ENCODE data around the gene ZNF423.
"Not testable (repeated sequence)": the region's sequence is repeated elsewhere in the genome, so short reads cannot be mapped to it uniquely, and the experiment has no call there.

Gene ZNF423

DNA sequence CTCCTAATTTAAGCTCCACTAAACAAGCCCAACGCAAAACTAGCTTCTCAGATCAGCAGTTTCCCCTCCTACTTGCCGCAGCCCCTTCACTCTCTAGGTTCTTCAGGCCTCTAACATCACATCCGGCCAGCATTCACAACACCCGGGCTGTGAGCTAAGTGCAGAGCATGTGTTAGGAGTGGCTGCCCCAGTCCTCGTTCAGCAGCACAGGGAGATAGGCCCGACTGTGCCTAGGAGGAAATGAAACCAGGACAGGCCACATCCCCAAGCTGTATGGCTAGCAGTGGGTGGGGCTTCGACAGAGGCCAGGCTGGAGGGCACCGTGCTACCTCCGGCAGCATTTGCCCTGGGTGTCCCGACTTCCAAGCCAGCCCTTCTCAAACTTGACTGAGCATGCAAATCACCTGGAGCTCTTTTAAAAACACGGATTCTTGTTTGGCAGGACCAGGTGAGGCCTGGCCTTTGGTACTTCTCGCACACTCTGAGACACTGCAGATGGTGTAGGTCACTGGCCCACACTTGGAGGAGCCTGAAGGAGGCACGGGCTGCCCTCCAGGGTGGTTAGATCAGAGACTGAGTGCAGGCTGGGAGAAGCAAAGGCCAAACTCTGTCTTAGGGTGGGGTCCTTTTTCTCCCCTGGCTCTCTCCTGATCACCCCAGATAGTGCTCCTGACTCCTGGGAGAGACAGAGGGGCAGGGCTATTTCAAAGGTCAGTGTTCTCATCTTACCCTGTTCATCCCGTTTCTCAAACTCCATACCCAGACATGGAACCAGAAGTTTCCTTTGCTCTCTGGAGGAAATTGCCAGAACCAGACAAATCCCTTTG lies 280.4 kb downstream of the ZNF423 start:
- no peak overlapping the region for H3K27ac ChIP-seq (ENCODE audit: low read depth, low read length)

DNA sequence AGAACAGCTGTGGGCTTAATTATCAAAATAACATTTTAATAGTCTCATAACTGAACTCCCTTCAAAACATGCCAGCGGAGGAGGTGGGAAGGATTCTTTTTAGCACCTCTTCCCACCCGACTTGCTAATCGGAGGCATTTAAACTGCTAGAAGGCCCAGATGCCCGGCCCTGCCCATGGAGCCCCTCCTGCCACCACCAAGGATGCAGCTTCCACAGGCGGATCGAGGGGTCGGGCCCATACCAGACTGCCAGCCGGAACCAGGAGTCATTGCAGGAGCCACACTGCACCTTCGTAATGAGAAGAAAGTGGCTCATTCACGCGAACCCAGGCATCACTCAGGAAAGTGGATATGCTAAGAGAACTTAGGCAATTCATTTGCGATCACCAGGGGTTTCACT lies 281.1 kb downstream of the ZNF423 start:
- no peak overlapping the region for H3K4me3 ChIP-seq (ENCODE audit: low read length)
- no peaks in the 10 kb centered on the region for H3K27me3 ChIP-seq (ENCODE audit: control insufficient read depth, insufficient read depth, low read length)
- no peak overlapping the region for H3K27ac ChIP-seq (ENCODE audit: low read depth, low read length)
- H3K4me1 ChIP-seq (ENCODE audit: control insufficient read depth, insufficient read depth, low read length), result no peaks in the 10 kb centered on the region
- H3K9ac ChIP-seq (ENCODE audit: low read length), result no peak overlapping the region
- H3K36me3 ChIP-seq (ENCODE audit: control insufficient read depth, insufficient read depth, low read length), result no peaks in the 10 kb centered on the region

More for the DNA sequence above, 280.4 kb downstream of the ZNF423 start:
- Histone ChIP-seq H3K4me3 (ENCODE audit: low read length) (no peak overlapping the region), H3K4me1 (ENCODE audit: control insufficient read depth, insufficient read depth, low read length) (no peaks in the 10 kb centered on the region), H3K36me3 (ENCODE audit: control insufficient read depth, insufficient read depth, low read length) (no peaks in the 10 kb centered on the region), H3K9ac (ENCODE audit: low read length) (no peak overlapping the region), H3K27me3 (ENCODE audit: control insufficient read depth, insufficient read depth, low read length) (no peaks in the 10 kb centered on the region)

DNA sequence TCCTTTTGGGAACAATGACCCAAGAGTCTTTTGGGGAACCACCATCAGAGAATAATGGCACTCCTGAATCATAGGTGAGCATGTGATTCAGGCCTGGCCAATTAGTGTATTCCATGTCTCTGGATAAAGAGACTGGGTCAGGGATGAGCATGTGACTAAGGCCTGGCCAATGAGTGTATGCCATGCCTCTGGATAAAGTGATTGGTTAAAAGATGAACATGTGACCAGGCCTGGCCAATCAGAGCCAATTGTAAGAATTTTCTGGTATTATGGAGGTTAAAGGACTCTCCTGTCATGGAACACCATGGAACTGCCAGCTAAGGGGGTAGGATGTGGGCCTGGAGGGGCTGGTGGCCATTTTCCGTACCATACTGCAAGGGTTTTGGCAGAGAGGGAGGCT lies 288.0 kb downstream of the ZNF423 start:
- no peaks in the 10 kb centered on the region for H3K27me3 ChIP-seq (ENCODE audit: control insufficient read depth, insufficient read depth, low read length)
- no peak overlapping the region for H3K9ac ChIP-seq (ENCODE audit: low read length)
- no peaks in the 10 kb centered on the region for H3K4me1 ChIP-seq (ENCODE audit: control insufficient read depth, insufficient read depth, low read length)
- H3K36me3 ChIP-seq (ENCODE audit: control insufficient read depth, insufficient read depth, low read length), result no peaks in the 10 kb centered on the region
- H3K4me3 ChIP-seq (ENCODE audit: low read length), result no peak overlapping the region
- H3K27ac ChIP-seq (ENCODE audit: low read depth, low read length), result no peak overlapping the region

DNA sequence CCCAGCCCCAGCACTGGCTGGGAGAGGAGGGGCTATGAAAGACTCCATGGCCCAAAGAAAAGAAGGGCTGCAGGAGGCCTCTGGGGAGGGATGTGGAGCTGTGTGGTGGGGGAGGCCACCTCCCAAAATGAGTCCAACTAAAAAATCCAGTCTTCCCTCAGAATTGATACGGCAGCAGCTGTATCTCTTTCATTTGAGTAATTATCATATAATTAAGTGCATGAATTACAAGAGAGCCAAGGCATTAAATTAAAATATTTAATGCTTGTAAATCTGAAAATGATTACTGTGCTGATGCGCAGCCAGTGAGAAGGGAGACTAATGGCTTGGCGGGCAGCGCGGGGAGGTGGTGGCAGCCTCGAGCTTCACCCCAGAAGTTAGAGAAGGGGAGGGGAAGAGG lies 289.5 kb downstream of the ZNF423 start:
- H3K27me3 ChIP-seq (ENCODE audit: control insufficient read depth, insufficient read depth, low read length), result no peaks in the 10 kb centered on the region
- no peaks in the 10 kb centered on the region for H3K4me1 ChIP-seq (ENCODE audit: control insufficient read depth, insufficient read depth, low read length)
- H3K27ac ChIP-seq (ENCODE audit: low read depth, low read length), result no peak overlapping the region
- no peak overlapping the region for H3K4me3 ChIP-seq (ENCODE audit: low read length)
- no peaks in the 10 kb centered on the region for H3K36me3 ChIP-seq (ENCODE audit: control insufficient read depth, insufficient read depth, low read length)
- H3K9ac ChIP-seq (ENCODE audit: low read length), result no peak overlapping the region

DNA sequence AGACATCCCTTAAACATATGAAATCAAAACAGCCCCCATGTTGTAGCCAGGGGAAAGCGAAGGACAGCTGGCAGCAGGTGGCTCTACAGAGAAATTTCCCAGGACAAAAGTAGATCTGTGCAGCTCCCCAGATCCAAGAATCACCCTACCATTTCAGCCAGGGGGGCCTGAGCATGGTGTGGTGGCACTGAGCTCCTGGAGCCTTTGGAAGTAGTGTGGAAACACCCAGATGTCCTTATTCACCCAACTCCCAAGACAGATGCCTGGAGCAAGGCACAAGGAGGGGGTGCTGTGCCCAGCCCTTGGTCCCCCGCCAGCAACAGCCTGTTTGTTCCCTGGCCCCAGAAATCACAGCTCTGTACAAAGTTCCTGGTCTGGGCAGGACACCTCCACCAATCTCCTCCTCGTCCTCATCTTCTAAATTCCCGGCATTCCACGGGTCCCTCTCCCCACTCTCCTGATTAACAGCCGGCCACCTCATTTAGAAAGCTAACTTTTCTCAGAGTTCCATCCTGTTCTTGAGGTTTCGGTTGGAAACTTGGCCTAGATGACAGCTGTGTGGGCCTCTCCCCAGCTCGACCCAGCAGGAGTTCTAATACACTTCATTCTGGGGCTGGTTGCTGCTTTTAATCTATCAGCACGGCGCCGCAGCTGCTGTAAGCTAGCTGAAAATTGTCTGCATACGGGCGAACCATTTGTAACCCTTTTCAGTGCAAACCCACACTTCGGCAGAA lies 291.2 kb downstream of the ZNF423 start:
- H3K4me3 ChIP-seq (ENCODE audit: low read length), result no peak overlapping the region
- no peaks in the 10 kb centered on the region for H3K27me3 ChIP-seq (ENCODE audit: control insufficient read depth, insufficient read depth, low read length)
- H3K36me3 ChIP-seq (ENCODE audit: control insufficient read depth, insufficient read depth, low read length), result no peaks in the 10 kb centered on the region
- H3K27ac ChIP-seq (ENCODE audit: low read depth, low read length), result no peak overlapping the region
- no peak overlapping the region for H3K9ac ChIP-seq (ENCODE audit: low read length)
- H3K4me1 ChIP-seq (ENCODE audit: control insufficient read depth, insufficient read depth, low read length), result no peaks in the 10 kb centered on the region

DNA sequence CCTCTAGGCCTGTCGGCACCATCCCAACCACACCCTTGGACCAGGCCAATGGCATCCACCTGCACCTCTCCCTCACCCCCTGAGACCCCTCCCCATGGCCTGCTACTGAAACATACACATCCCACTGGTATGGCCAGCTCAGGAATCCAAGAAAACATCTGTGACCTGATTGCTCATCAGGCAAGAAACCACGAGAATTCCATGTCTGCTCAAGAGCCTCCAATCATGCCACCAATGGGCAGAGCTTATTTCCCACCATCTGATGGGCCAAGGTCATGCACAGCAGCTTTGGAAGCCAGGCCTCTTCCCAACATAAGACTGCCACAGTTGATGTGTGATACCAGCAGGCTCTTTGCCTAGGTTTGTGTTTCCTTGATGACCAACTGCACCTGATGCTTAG lies 292.2 kb downstream of the ZNF423 start:
- no peaks in the 10 kb centered on the region for H3K27me3 ChIP-seq (ENCODE audit: control insufficient read depth, insufficient read depth, low read length)
- no peak overlapping the region for H3K9ac ChIP-seq (ENCODE audit: low read length)
- no peak overlapping the region for H3K4me3 ChIP-seq (ENCODE audit: low read length)
- no peak overlapping the region for H3K27ac ChIP-seq (ENCODE audit: low read depth, low read length)
- no peaks in the 10 kb centered on the region for H3K36me3 ChIP-seq (ENCODE audit: control insufficient read depth, insufficient read depth, low read length)
- no peaks in the 10 kb centered on the region for H3K4me1 ChIP-seq (ENCODE audit: control insufficient read depth, insufficient read depth, low read length)

DNA sequence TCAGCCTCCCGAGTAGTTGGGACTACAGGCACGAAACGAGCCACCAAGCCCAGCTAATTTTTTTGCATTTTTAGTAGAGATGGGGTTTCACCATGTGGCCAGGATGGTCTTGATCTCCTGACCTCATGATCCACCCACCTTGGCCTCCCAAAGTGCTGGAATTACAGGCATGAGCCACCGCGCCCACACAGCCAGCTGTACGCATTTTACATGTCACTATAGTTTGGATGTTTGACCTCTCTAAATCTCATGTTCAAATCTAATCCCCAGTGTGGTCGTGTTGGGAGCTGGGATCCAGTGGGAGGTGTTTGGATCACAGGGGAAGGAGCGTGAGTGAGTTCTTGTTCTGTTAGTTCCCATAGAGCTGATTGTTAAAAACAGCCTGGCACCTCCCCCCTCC lies 293.0 kb downstream of the ZNF423 start:
- H3K4me3 ChIP-seq (ENCODE audit: low read length); H3K4me1 ChIP-seq (ENCODE audit: control insufficient read depth, insufficient read depth, low read length); H3K27me3 ChIP-seq (ENCODE audit: control insufficient read depth, insufficient read depth, low read length); H3K36me3 ChIP-seq (ENCODE audit: control insufficient read depth, insufficient read depth, low read length); H3K9ac ChIP-seq (ENCODE audit: low read length); H3K27ac ChIP-seq (ENCODE audit: low read depth, low read length): not testable (repeated sequence)

DNA sequence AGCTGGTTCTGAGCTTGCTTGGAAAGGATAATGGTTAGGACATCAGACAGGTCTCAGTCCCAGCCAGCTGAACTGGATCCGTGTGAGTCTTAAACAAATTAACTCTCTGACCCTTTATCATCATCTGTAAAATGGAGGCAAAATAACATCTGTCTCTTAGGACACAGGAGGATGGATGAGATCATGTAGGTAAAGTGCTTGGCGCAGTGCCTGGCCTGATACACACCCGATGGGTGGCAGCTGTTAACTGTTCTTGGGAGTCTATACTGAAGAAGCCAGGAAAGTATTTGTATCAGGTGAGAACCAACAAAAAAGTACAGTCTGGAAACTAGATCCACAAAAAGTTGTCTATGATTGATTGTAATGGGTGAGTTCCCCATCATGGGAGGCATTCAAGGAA lies 293.7 kb downstream of the ZNF423 start:
- no peaks in the 10 kb centered on the region for H3K36me3 ChIP-seq (ENCODE audit: control insufficient read depth, insufficient read depth, low read length)
- H3K9ac ChIP-seq (ENCODE audit: low read length), result no peak overlapping the region
- no peaks in the 10 kb centered on the region for H3K4me1 ChIP-seq (ENCODE audit: control insufficient read depth, insufficient read depth, low read length)
- no peak overlapping the region for H3K27ac ChIP-seq (ENCODE audit: low read depth, low read length)
- no peak overlapping the region for H3K4me3 ChIP-seq (ENCODE audit: low read length)
- H3K27me3 ChIP-seq (ENCODE audit: control insufficient read depth, insufficient read depth, low read length), result no peaks in the 10 kb centered on the region

DNA sequence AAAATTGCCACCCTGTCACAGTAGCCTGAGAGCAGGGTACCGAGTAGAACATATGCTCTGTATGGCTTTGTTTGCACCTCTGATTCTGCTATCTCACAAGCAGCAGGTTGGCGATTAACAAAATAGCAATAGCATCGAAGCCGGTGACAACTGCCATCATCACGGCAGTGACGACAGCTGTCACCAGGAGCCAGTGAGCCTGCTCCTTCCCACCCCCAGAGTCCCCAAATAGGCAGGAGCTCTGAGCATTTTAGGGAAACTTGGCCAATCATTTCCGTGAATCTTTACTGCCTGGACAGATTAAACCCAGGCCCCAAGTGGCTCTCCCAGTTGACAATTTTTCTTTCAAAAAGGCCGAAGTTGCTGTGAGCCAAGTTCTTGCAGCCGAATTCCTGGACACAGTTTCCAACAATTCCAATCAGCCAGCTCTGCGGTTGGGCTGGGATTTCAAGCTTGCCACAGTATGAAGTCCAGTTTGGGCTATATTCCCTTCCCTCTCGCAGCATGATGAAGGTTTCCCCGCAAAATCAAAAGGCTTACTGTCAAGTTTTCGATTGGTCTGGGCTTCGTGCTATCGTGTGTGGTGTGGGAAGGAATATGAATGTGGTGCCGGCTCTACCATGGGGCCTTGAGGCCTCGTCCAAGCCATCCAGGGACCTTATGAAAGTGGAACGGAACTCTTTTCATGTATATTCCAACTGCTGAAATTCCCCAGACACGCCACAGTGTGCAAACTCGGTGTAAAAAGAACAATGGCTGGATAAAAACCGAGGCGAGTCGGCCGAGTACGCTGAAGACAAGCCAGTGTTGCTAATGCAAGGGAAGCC lies 295.7 kb downstream of the ZNF423 start:
- no peaks in the 10 kb centered on the region for H3K4me1 ChIP-seq (ENCODE audit: control insufficient read depth, insufficient read depth, low read length)
- H3K4me3 ChIP-seq (ENCODE audit: low read length), result no peak overlapping the region
- no peaks in the 10 kb centered on the region for H3K36me3 ChIP-seq (ENCODE audit: control insufficient read depth, insufficient read depth, low read length)
- H3K27me3 ChIP-seq (ENCODE audit: control insufficient read depth, insufficient read depth, low read length), result no peaks in the 10 kb centered on the region
- no peak overlapping the region for H3K9ac ChIP-seq (ENCODE audit: low read length)
- H3K27ac ChIP-seq (ENCODE audit: low read depth, low read length), result no peak overlapping the region

DNA sequence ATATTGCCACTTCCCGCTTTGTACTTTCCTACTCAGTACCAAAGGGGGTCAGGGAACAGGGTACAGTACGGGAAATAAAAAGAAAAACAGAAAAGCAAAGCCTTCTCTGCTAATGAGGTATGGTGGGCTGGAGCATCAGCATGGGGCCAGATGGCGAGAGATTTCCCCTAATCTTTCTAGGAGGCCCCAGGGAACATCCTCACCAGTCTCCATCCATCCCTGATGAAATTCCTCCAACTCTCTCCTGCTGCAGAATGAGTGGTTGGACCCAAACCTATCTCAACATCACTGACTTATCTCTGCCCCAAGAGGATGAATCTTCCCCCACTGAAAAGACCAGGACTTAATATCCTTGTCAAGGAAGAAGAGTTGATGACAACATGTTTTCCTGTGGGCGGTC lies 296.7 kb downstream of the ZNF423 start:
- Histone ChIP-seq H3K4me1 (ENCODE audit: control insufficient read depth, insufficient read depth, low read length) (no peaks in the 10 kb centered on the region), H3K4me3 (ENCODE audit: low read length) (no peak overlapping the region), H3K27ac (ENCODE audit: low read depth, low read length) (no peak overlapping the region), H3K27me3 (ENCODE audit: control insufficient read depth, insufficient read depth, low read length) (no peaks in the 10 kb centered on the region), H3K36me3 (ENCODE audit: control insufficient read depth, insufficient read depth, low read length) (no peaks in the 10 kb centered on the region), H3K9ac (ENCODE audit: low read length) (no peak overlapping the region)

DNA sequence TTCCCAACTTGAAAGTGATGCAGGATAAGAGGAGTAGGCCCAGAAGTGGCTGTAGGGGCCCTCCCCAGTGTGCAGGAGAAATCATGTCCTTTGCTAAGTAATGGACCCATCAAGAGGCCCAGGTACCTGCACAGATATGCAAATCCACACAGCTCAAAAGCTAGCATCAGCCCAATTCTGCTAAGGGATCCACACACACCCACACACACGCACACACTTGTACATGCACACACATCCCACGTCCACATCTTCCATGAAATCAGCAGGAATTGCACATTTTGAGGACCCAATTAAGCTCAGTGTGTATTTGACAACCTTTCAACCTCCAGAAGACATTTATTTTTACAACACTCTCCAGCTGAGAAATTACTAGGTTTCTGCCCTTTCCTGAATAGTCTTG lies 297.5 kb downstream of the ZNF423 start:
- H3K4me1 ChIP-seq (ENCODE audit: control insufficient read depth, insufficient read depth, low read length), result no peaks in the 10 kb centered on the region
- no peaks in the 10 kb centered on the region for H3K27me3 ChIP-seq (ENCODE audit: control insufficient read depth, insufficient read depth, low read length)
- no peak overlapping the region for H3K9ac ChIP-seq (ENCODE audit: low read length)
- H3K27ac ChIP-seq (ENCODE audit: low read depth, low read length), result no peak overlapping the region
- H3K36me3 ChIP-seq (ENCODE audit: control insufficient read depth, insufficient read depth, low read length), result no peaks in the 10 kb centered on the region
- H3K4me3 ChIP-seq (ENCODE audit: low read length), result no peak overlapping the region

DNA sequence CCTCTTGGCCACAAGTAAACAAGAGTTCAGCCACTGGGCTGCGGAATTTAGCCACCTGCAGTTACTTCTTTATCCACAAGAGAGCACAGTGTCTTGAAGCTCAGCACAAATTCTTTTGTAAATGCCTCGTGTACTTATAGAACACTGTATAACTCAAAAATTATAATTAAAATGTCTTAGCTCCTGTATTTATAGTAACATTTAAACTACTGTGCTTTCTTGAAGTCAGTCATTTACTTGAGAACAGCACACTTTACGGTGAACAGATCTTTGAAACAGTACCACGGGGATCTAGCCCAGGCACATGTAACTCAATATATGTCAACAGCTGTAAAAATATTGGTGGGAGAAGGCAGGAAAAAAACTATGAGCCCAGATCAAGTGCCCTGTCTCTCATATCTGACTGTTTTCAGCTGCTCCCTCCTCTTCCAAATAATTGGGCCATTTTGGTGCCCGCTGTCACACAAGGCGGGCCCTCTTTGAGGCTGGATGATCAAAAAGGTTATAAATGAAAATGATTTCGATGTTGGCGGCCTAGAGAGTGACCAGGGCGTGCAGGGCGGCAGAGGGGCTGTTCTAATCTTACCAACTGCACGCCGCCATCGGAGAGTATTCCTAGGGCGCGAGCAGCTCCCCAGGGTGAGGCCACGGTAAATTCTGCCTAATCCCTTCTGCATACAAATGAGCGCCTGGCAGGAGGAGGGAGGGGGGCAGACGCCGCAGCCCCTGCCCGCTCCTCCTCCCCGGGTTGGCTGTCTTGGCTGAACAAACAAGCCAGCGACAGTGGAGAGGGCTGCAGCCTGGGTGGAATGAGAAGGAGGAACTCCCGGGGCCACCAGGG lies 299.1 kb downstream of the ZNF423 start:
- Histone ChIP-seq H3K27me3 (ENCODE audit: control insufficient read depth, insufficient read depth, low read length) (no peaks in the 10 kb centered on the region), H3K36me3 (ENCODE audit: control insufficient read depth, insufficient read depth, low read length) (no peaks in the 10 kb centered on the region), H3K27ac (ENCODE audit: low read depth, low read length) (no peak overlapping the region), H3K4me3 (ENCODE audit: low read length) (no peak overlapping the region), H3K9ac (ENCODE audit: low read length) (no peak overlapping the region), H3K4me1 (ENCODE audit: control insufficient read depth, insufficient read depth, low read length) (no peaks in the 10 kb centered on the region)

Data from rectal smooth muscle tissue (tissue), 1 donor.